Skeletal muscle cell (primary cell): ENCODE results near the gene RASSF5.

Experiments
- DNase-seq: peaks from one replicate; pipeline ENCODE4 v3.0.0-alpha.2; 2010; ENCODE audit warnings: low read depth
- H3K4me3 ChIP-seq: 2 replicates; pipeline ENCODE4 v1.5.1; 2011; ENCODE audit warnings: low read depth, mild to moderate bottlenecking, control low read depth, low read length, moderate library complexity

Gene RASSF5

DNA sequence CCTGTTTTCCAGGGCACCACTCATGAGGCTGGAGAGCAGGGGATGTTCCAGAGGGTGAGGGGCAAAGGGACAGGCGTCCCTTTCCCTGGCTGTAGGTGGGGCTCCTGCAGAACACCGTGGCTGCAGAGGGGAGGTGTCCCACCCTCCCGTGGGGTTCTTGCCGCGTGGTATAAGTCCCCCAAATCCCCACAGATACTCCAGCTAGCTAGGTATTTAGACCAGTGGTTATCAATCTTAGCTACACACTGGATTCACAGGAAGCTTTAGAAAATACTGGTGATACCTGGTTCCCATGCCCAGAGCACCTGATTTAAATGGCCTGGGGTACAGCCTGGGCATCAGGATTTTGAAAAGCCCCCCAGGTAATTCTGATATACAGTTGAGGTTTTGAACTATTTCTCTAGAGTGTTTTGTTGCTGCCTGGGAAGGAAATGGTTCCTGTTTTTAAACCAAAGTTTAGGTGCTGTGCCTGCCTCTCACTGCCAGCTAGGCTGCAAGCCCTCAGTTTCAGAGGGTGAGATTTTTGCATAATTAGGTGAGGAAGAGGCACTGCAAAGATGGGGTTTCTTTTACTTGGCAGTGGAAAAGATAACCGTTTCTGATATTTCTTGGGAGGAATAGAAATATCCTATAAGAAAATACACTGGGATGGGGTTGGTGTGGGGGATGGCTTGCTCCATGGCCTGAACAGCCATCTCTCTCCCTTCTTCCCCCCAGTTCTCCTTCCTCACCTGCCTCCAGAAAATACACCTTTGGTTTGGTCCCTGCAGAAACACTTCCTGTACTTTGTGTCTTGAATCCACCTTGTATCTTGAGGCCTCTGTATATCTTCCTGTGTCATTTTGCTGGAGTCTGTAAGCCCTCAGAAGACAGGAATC lies 51.7 kb downstream of the RASSF5 start:
- no peak overlapping the region for H3K4me3 ChIP-seq
- DNase-seq: no peak

GRCh38 chr1:206559672-206559995 lies 52.3 kb downstream of the RASSF5 start:
- no peak overlapping the region for H3K4me3 ChIP-seq
- DNase-seq: no peak

DNA sequence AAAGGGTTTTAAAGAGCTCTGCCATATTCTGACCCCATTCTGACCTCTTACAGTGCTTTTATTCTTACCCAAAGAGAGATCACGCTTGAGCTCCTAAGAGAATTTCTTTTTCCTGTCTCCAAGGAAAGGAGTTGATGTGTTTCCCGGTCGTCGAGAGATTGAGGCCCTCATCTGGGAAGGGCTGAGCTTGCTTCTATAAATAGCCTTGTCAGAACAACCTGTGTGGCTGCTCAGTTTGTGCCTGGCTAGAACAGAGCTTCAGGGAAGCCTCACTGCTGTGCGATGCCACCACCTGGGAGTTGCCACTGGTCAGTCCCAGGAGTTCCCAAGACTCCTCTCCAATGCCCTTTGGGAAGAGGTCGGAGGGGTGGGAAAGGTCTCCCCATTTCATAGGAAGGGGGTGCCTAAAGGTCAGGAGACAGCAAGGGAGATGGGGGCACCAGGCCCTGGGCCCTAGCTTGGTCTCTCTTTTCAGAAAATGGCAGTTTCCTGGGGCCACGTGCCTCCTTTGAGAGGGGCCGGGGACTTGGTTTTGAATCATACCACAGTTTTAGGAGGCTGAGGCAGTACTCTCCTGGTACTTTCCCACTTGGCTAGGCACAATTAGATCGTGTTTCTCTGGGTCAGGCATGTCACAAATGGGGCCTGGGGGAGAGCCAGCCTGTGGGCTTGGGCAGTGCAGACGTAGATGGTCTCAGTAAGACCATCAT lies 52.8 kb downstream of the RASSF5 start:
- no peak for DNase-seq
- H3K4me3 ChIP-seq: no peak overlapping the region

DNA sequence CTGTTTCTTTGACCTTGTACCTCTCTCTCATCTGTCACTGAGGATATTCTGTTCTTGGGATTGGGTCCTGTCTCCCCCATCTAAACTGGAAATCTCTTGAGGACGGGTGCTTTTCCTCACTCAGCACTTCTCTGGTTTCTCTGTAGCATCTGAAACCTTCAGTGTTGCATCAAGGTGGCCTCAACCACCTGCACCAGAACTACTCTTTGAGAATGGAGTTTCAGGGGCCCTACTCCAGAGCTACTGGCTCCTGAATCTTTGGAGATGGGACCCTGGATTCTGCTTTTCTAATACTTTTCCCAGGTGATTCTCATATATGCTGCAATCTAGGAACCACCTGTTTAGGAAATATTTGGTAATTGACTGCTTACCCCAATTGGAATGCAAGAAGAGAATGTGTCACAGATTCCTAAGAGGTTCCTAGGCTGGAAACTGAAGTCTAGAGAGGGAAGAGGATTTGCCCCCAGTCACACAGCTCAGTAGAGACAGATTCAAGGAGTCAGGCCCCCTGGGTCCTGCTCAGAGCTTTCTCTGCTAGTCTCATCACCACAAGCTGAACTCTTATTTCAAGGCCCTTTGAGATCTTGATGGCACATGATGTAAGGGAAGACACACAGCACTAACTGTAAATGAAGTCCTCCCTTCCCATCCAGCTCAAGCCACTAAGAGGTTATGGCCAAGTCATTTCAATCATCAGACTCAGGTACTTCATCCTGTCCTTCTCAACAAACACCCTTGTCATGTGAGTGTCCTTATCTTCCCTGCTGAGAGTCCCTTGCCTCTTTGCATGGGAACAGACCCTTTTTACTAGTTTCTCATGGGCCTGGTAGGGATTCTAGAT lies 56.3 kb downstream of the RASSF5 start:
- no peak for DNase-seq
- H3K4me3 ChIP-seq: no peak overlapping the region

DNA sequence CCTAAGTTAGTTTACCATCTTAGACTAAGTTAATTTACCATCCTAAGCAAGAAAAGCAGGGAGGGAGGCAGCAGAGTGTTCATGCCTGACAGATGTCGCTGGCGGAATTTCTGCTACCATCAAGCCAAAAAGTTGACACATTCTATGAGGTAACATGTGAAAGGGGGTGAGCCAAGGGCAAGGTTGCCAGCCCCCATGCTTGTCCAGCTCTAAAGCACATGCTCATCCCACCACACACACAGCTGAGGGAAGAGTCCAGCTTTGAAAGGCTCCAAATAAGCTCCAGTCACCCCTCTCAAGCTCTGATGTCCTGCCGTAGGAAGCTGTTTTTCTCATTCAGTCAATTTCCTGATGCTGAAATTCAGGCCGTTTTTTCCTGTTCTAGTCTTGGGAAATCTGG lies 58.7 kb downstream of the RASSF5 start:
- no peak overlapping the region for H3K4me3 ChIP-seq
- no peak for DNase-seq

GRCh38 chr1:206566999-206567398 lies 59.7 kb downstream of the RASSF5 start:
- H3K4me3 ChIP-seq: no peak overlapping the region
- no peak for DNase-seq

DNA sequence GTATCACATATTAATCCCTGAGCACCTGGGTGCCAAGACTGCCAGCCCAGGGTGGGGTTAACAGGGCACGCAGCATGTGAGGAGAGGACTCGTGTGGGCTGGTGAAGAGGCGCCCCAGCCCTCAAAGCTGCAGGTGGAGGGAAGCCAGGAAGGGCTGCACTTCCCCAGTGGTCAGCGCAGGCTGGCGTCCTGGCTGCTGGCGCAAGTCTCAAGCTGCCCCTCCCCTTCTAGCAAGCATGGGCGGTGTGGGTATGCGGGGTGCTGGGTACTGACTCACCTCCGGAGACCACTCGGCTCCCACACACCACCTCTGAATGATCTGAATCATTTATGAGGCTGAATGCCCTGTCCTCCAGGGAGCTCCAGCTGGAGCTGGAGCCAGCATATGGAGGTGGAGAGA lies 60.9 kb downstream of the RASSF5 start:
- H3K4me3 ChIP-seq: no peak overlapping the region
- no peak for DNase-seq

- DNase-seq: no peak
- H3K4me3 ChIP-seq: no peak overlapping the region
These were observed 61.5 kb downstream of the RASSF5 start for GRCh38 chr1:206568779-206569352.

DNA sequence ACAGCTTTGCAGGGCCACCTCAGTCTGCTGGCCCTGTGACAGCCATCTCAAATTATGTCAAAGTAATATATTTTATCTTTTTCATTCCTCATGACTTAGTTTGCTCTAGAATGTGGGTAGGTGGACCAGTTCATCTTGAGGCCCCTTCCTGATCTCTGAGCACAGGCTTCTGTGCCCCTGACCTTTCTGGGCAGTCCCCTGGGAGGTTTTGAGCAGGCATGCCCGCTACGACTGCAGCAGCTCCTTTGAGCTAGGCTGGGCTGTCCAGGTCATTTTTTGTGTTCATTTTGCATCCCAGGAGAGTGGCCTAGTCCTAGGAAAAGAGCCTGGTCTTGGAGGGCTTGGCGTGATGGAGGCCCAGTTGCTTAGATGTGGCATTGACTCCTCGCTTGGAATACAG lies 62.2 kb downstream of the RASSF5 start:
- H3K4me3 ChIP-seq: no peak overlapping the region
- DNase-seq: no peak

DNA sequence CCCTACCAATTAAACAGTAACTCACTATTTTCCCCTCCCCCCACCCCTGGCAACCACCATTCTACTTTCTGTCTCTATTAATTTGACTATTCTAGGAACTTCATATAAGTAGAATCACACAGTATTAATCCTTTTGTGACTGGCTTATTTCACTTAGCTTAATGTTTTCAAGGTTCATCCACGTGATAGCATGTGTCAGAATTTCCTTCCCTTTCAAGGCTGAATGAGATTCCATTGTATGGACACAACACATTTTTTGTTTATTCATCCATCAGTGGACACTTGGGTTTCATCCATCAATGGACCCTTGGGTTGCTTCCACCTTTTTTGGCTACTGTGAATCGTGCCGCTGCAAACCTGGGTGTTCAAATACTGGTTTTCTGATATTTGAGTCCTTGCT lies 63.2 kb downstream of the RASSF5 start:
- H3K4me3 ChIP-seq: no peak overlapping the region
- no peak for DNase-seq

DNA sequence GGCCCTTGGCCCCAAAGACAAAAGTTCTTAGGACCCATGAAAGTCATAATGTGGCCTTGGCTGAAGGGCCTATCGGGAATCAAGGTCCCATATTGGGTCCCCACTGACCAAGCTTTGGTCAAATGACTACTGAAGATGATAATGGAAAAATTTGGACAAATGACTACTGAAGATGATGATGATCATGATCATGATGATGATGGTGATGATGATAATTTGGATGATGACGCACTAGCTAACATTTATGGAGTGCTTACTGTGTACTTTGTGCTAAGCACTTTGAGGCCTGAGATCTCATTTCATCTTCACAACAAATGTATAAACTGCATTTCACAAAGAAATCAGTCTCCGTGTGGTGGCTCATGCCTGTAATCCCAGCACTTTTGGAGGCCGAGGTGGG lies 65.5 kb downstream of the RASSF5 start:
- no peak for DNase-seq
- H3K4me3 ChIP-seq: no peak overlapping the region

DNA sequence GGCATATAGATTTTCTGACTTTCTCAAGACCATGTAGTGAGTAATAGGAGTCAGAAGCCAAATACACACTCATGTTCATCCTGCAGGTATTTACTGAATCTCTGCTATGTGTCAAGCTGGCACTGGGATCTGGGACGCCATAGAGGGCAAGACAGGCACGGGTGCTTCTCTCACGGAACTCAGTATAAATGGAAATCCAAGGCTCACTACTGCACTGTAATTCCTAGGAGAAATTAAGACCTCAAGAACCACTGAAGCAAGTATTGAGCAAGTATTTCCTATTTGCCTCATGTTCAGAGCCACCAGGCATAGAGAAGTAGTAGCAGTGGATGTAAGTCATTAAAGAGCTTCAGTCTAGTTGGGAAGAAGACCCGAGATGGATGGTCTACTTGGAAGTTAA lies 66.0 kb downstream of the RASSF5 start:
- H3K4me3 ChIP-seq: no peak overlapping the region
- DNase-seq: no peak

GRCh38 chr1:206573762-206574161 lies 66.4 kb downstream of the RASSF5 start:
- DNase-seq: no peak
- no peak overlapping the region for H3K4me3 ChIP-seq

GRCh38 chr1:206575165-206575893 lies 68.0 kb downstream of the RASSF5 start:
- no peak overlapping the region for H3K4me3 ChIP-seq
- DNase-seq: peak; percentile 64

DNA sequence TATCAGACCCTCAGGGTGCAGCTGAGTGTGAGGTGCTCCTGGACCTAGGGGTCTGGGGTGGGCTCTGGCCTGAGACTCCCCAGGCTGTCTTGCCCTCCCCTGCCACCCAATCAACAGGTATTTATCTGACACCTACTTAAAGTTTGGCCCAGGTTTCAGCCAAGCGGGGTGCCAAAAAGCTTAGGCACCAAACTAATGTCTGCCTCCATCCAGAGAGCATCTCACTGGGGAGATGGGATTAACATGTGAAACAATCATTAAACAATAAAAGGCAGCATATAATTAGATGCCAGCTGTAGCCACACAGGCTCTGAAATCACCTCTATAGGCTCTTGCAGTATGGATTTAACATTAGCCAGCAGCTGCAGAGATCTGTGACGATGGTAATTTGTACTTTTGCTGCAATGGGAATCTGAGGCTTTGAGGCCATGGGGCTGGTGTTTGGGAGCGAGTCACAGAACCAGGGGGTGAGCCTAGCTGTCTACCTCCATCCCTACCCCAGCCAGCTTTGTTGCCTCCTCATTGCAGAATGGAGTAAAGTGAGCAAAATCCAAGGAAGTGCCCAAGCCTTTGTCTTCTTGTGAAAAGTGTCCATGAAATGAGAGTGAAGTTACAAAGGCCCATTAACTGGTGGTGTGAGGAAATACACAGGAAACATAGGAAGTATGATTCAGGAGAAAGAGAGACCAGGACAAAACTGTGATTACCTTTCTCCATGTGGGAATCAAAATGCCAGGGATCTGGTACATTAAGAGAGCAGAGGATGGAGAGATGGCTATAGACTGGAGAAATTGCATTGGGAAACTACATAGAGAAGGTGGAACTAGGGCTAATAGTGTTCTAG lies 68.8 kb downstream of the RASSF5 start:
- H3K4me3 ChIP-seq: no peak overlapping the region
- DNase-seq: no peak

DNA sequence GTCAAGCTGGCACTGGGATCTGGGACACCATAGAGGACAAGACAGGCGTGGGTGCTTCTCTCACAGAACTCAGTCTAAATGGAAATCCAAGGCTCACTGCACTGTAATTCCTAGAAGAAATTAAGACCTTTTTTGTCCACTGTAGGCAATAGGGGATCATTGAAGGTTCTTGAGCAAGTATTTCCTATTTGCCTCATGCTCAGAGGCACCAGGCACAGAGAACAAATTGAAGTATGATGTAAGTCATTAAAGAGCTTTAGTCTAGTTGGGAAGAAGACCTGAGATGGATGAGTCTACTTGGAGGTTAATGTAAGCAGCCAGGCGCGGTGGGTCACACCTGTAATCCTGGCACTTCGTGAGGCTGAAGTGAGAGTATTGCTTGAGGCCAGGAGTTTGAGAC lies 70.3 kb downstream of the RASSF5 start:
- no peak for DNase-seq
- H3K4me3 ChIP-seq: no peak overlapping the region

GRCh38 chr1:206578068-206578977 lies 71.0 kb downstream of the RASSF5 start:
- no peak for DNase-seq
- H3K4me3 ChIP-seq: no peak overlapping the region
